Measurements from ENCODE around the gene LMNB1. TPM values are rescaled to one million over a fixed set of nuclear protein-coding genes. Genes with fewer than 3 reads are reported as not detected.
"Not testable (repeated sequence)": the region's sequence is repeated elsewhere in the genome, so short reads cannot be mapped to it uniquely, and the experiment has no call there.

The LMNB1 gene
- total RNA-seq, 1 donor from 2014 or later, result 293 TPM

DNA sequence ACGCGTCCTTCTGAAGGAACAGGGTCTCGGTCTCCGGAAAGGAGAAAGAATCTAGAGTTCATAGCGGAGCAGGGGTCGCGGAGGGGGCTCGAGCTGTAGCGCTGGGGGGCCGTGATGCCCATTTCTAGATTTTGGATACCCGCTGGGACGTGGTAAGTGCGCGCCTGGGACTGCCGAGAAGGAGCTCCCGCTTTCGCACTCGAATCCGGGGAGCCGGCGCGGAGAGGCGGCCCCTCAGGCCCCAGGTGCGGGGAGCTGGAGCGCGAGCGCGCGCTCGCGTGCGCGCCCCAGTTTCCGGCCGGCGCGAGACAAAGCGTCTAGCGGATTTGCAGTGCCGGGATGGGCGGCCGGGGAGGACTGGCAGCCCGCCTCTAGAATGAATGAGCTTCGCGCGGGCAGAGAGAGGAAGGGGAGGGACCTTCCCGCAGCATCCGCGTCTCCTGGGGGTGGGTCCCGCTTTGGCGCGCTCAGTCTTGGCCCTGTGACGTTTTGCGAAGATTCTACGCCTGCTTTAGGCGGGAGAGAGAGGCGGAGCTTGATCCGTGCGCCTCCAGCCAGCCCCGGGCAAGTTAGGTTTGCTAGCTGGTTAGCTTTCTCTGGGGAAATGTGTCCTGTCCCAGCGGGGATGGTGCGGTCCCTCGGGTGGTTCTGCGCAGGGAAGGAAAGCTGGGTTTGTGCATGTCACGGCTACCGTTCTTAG is 1.2 kb downstream of the LMNB1 start:
- intact Hi-C loops (cut with micrococcal nuclease), result loop anchor here (1.0 to 10.0 kb wide), 10 partner anchors 20 to 1305 kb away; partner anchors contain the start of genes GRAMD2B, MARCHF3, PRRC1 and SLC12A2

DNA sequence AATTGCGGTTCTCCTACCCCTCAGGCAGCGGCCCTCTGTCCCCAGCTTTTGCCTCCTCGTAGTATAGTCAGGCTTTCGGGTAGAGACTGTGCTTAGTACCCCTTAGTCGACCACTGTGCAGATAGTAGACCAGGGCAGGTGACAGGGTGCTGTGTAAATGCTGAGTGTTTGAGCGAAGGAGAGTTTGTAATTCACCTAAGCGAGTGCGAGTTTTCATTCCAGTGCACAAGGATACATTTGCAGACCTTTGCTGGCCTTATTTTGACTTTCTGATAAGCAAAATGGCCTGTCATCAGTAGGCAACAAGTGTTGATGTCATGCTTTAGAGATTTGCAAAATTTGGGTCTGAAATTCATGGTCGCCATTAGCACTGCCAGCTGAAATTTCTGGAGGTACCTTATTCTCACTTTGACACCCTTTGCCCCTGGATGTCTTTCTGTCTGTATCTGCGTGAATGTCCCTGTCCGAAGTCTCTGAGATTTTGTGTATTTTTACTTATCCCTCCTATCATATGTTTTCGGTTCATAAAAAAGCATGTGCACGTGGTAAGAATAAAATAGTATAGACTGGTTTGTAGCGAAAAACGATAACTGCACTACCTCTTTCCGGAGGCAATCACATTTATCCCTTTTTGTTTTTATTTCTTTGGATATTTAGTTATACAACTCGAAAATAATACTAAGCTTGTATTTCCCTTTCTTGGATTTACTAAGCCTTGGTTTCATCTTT is 1.9 kb downstream of the LMNB1 start:
- intact Hi-C loops (cut with micrococcal nuclease), result loop anchor here (1.0 to 10.0 kb wide), 8 partner anchors 21 to 738 kb away; partner anchors contain the start of genes GRAMD2B and PRRC1

DNA sequence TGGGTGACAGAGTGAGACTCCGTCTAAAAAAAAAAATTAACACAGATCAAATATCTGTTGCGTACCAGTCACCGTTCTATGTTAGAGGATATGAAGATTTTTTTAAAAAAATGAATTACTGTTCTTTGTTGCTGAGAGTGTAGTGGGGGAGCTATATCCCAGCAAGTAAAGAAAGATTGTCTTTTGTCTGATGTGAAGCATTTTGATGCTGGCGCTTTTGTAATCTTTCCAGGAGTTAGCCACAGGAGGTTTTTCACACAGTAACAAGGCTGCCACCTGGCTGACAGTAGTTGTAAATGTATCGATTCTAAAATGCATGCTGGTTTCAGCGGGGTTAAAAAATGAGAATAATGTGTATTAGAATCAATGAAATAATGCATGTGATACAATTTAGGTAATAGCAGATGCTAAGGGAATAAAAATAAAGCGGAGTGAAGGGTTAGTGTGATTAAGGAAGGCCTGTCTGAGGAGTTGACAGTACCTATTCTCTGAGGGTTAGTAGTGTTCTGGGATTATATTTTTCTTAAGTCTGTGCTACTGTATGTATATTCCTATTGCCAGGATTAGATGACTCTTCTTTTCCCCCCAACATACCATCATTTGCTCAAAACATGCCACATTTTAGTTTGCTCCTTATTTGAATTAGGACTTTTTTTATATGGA is 3.4 kb downstream of the LMNB1 start:
- intact Hi-C loops (cut with micrococcal nuclease), result loop anchor here (1.0 kb wide), 3 partner anchors 104 to 713 kb away; no protein-coding TSS in a partner anchor

DNA sequence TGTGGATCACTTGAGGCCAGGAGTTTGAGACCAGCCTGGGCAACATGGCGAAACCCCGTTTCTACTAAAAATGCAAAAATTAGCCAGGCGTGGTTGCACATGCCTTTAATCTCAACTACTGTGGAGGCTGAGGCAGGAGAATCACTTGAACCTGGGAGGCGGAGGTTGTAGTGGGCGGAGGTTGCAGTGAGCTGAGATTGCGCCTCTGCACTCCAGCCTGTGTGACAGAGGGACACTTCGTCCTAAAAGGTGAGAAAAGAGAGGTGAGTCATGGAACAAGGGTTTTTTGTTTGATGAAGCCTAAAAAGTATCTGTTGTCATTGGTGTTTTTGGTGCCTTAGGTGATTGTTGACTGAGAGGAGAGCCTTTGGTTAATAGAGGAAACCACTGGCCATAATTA is 11.5 kb downstream of the LMNB1 start:
- intact Hi-C loops (cut with micrococcal nuclease), result not testable (repeated sequence)

DNA sequence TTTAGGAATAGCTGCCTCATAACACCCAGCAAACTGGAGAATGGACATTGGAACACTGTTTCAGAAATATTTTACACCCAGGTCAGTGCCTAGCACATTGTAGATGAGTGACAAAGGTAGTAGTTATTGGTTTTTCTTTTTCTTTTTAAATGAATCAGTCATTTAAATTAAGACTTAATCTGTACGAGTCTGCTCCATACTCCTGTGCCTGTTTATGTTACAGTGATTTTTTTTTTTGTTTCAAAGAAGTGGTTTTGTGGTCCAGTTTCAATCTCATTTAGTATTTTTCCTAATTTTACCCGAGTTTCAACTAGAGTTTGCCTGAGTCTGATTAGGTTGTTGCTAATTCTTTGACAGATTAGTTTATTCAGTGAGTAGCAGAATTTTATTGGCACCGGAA is 16.2 kb downstream of the LMNB1 start:
- intact Hi-C loops (cut with micrococcal nuclease), result no loop called here

DNA sequence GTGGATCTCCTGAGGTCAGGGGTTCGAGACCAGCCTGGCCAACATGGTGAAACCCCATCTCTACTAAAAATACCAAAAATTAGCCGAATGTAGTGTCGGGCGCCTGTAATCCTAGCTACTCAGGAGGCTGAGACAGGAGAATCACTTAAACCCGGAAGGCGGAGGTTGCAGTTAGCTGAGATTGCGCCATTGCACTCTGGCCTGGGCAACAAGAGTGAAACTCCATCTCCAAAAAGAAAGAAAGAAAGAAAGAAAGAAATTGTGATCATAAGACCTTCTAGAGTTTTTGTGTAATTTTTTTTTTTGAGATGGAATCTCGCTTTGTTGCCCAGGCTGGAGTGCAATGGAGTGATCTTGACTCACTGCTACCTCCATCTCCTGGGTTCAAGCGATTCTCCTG is 16.7 kb downstream of the LMNB1 start:
- intact Hi-C loops (cut with micrococcal nuclease), result not testable (repeated sequence)

DNA sequence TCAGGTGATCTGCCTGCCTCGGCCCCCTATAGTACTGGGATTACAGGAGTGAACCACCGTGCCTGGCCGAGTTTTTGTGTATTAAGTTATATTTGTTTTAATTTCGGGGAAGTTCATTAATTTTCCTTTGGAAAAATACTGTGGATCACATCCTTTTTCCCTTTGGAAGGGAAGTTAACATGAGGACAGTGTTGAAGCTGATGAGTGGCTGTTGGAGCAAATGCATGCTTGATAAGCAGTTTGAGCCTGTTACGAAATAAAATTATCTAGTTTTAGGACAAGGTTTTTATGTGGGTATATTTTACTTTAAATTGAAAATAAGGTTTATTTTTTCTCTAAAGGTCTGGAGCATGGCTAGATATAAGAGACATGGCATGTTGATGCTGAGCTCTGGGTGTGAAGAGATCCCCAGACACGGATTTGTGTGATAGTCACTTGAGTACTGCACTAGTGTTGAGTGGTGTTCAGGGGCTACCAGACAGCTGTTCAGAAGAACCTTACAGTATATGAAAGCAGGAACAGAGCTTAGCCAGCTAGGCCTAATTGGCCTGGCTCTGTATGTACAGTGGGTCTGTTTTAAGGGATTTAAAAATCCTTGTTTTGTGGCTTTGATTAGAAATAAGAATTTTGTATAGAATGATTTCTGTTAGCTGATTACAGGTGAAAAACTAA is 17.4 kb downstream of the LMNB1 start:
- intact Hi-C loops (cut with micrococcal nuclease), result no loop called here

DNA sequence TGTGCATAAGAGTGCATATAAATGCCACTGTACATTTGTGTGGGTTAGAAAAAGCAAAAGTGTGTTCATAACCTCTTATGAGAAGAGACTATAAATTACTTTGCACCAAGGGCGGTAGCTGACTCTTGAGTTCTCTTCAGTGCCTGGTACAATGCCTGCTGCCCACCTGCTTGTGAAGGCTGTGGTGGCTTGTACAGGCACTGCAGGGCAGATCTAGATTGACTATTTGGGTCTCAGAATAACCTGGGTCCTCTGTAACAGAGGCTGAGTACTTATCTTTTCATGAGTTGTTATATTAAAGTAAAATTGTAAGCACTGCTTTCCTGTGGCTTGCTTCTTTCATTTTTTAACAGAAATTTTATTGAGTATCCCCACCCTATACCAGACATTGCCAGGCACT is 22.8 kb downstream of the LMNB1 start:
- intact Hi-C loops (cut with micrococcal nuclease), result no loop called here

DNA sequence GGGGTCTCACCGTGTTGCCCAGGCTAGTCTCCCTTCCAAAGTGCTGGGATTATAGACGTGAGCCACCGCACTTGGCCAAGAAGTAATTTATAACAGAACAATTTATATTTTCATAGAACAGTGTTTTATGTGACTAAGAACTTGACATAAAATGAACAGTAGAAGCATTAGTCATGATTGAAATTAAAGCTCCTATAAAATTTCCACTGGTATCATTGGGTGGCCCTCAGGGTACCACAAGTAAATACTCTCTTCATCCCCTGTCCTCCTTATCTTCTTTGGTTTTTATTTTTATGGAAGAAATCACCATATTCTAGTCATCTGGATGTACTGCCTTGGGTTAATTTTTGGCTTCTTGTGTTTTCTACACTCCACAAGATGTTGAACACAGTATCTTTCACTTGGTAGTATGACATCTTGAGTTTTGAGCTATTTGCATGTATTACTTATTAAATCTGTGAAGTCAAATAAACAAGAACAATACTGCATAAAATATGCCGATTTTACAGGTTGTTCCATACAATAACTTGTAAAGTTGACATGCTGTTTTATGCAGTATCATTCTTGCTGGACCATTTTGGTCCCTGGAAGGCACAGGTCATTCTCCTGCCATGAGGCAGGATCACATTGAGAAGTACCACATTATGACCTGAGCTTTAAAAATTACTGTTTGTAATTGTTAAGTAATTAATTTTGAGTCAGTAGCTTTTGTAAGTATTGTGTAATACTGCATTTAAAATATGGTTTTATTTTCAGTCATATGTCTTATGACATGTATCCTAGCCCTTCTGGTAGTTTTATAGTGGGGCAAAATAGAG is 24.4 kb downstream of the LMNB1 start:
- intact Hi-C loops (cut with micrococcal nuclease), result no loop called here

DNA sequence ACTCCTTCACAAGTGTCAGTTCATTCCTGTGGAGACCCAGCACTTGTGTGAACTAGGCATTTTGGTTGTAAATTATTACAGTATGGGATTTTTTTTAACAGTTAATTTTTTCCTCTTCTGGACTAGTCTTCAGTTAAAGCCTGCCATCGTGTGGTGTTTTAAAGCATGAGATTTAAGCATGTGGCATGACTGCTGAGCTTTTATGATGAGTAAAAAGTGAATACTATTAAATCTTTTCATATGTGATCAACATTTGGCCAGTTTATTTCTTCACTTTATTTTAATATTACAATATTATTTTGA is 25.0 kb downstream of the LMNB1 start:
- intact Hi-C loops (cut with micrococcal nuclease), result loop anchor here (1.0 kb wide), 1 partner anchor 126 kb away; no protein-coding TSS in a partner anchor

DNA sequence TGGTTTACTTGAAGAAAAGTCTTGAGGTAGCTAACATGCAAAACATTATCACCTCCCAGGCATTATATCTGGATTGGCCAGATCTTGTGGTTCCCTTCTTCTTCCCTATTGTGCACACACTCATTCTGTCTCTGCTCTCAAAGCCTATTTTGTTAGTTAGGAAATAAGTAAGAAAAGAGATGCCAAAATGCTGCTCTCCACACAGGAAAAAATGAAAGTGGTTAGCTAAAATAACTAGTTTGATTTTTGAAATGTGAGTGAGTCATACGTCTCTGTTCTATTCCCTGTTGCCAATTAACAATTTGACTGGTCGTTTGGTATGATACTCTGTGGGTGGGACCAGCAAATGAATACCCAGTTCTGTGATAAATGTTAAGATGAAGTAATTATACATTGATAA is 28.1 kb downstream of the LMNB1 start:
- intact Hi-C loops (cut with micrococcal nuclease), result no loop called here

DNA sequence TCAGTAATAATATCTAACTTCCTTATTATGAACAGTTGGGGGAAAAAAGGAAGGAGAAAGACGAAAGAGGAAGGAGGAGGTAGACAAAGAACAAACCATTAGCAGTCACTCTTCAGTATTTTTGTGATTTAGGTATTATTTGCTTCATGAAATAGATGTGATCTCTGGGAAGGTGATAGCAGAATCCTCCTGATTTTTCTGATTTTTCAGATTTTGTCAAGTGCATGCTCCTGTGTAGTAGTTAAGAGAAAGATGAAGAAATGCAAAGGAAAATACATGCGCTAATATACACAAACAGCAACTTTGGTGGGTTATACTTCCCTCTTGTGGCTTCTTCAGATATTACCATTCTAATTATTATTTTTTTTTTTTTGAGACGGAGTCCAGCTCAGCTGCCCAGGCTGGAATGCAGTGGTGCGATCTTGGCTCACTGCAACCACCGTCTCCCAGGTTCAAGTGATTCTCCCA is 31.6 kb downstream of the LMNB1 start:
- intact Hi-C loops (cut with micrococcal nuclease), result no loop called here

DNA sequence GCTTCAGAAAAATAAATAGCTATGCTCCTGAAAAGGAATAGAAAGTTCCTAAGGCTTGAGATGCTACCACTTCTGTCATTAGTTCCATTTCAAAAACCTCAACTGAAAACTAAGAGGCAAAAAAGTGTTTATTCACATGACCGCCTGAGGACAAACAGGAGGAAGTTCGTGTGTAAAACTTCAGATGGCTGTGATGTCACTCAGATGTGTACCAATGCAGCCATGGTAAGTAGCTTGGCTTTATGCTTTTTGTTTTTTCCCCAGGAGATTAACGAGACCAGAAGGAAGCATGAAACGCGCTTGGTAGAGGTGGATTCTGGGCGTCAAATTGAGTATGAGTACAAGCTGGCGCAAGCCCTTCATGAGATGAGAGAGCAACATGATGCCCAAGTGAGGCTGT is 33.0 kb downstream of the LMNB1 start:
- intact Hi-C loops (cut with micrococcal nuclease), result loop anchor here (2.0 to 5.0 kb wide), 3 partner anchors 31 to 208 kb away; partner anchors contain the start of gene PHAX

DNA sequence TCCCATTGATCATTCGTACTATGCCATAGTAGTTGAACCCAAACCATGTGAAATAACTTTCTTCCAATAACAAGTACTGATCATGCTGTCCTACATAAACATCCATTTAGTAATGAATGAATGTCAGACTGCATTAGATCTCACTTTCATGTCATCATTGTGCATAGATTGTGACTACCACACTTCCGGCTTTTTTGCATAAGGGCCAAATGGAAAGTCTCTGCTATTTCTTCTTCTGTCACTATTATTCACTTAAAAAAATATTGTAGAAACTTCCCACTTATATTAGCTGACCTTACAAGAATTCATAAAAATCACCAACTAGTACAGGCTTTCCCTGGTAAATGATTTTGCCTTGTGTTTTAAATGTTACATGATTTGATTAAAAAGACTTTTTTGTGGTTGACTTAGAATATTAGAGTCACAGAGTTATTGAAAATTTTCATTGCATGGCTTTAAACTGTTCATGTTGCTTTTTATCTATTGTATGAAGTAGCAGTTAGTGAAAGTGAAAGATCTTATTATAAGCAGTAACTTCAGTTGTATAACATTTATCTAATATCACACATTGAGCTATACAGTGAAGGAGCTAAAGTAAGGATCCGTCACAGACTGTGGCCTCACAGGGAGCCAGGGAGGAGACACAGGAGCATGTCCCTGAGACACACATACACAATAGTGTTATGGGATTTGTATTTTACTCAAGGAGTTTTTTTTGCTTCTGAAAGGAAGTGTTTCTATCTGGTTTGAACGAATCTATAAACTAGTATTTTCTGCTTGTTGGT is 33.9 kb downstream of the LMNB1 start:
- intact Hi-C loops (cut with micrococcal nuclease), result loop anchor here (1.0 to 5.0 kb wide), 4 partner anchors 32 to 208 kb away; partner anchors contain the start of gene PHAX

DNA sequence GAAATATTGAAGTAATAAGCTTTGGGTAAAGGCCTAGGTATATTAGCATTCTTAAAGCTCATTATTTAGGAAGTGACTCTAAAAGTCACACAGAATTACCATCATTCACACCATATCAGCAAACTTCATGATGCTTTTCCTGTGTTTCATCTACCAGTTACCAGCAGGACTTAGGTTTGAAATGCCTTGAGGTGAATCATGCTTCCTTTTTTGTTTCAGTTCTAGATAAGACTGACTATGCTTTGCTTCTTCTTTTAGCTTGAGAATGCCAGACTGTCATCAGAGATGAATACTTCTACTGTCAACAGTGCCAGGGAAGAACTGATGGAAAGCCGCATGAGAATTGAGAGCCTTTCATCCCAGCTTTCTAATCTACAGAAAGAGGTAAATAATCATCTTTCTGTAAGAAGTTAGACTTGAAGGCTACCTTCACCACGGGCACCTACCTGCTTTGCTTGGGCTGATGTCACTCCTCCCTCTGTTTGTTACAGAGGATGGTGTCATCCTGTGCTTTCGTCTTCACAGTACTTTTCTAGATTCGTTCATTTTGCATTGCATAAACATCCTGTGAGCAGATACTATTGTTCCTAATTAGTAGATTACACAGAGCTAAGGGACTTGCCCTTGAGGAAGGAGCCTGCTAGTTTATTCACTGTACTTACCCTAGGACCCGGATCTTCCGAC is 34.7 kb downstream of the LMNB1 start:
- intact Hi-C loops (cut with micrococcal nuclease), result loop anchor here (1.0 to 5.0 kb wide), 5 partner anchors 33 to 219 kb away; partner anchors contain the start of genes MARCHF3 and PHAX

DNA sequence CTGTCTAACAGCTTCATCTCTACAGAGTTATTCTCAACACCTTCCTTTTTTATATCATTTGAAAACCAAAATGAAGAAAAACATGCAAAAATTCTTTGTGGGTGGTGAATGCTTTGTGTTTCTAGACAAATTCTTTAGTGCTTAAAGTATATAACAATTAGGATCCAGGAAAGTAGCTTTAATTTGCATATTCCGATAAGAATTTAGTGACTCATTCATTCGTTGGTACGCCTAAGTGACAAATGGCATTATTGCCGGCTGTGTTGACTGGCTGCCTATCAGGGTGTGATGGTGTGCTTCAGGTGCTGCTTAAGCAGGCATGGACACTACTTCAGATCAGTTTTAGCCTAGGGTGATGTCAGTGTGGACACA is 35.2 kb downstream of the LMNB1 start:
- intact Hi-C loops (cut with micrococcal nuclease), result loop anchor here (1.0 to 5.0 kb wide), 3 partner anchors 40 to 218 kb away; partner anchors contain the start of genes MARCHF3 and PHAX

DNA sequence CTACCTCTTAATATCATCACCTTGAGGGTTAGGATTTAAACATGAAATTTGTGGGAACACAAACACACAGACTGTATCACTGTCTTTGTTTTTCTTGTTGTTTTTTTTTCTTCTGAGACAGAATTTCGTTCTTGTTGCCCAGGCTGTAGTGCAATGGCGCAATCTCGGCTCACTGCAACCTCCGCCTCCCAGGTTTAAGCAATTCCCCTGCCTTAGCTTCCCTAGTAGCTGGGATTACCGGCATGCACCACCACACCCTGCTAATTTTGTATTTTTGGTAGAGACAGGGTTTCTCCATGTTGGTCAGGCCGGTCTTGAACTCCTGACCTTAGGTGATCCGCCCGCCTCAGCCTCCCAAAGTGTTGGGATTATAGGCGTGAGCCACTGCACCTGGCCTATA is 36.9 kb downstream of the LMNB1 start:
- intact Hi-C loops (cut with micrococcal nuclease), result loop anchor here (5.0 kb wide), 2 partner anchors 39 to 211 kb away; partner anchors contain the start of gene PHAX

DNA sequence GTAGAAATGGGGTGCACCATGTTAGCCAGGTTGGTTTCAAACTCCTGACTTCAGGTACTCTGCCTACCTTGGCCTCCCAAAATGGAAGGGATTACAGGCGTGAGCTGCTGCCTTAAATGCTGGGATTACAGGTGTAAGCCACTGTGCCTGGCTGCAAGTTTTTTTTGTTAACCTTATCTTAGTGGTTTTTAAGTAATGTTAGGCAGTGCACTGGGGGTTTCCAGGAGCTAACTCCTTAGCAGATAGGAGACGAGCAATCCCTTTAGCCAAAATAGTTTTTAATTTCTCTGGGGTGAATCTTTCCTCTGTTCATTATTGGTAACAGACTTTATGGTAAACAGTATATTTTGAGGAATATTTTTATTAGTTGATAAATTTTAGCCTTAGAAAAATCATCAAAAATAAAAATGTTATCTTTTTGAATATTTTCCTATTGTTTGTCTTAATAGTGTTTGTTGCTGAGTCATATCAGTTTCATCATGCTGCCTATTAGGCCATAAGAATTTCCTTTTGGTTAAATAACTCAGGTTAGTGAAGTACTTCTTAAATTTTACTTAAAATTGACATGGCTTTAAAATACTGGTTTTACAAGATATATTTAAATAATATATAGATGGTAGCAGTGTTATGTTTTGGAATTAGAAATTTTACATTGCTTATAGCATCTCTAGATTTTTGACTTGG is 37.9 kb downstream of the LMNB1 start:
- intact Hi-C loops (cut with micrococcal nuclease), result loop anchor here (5.0 kb wide), 2 partner anchors 37 to 213 kb away; partner anchors contain the start of gene PHAX
